NCI-H2196 treated with DMSO at 0.1 percent for 48 hours (cell line): Measurements from ENCODE around the gene CHADL.

Experiments used
- DNase-seq: peaks from one replicate; lab custom pipeline; 2025; ENCODE audit not compliant: unreplicated experiment; lab: John Stamatoyannopoulos, UW

The CHADL gene

DNA sequence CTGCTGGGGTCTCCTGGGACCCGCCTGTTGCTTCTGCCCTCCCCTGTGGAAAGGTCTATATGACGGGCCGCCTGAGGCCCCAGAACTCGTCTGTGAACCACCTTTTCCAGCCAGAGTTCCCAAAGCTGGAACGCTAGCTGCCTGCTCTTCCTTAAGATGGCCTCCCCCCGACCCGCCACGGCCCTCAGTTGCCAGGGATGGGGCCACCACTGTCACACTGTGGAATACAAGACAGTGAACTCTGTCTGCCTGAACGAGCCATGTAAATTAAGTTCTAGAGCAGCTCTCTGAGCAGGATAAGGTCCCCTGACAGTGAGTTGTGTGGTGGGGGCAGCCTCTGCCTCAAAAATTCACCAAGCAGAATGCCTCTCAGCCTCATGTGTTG lies 10.3 kb downstream of the CHADL start:
- DNase-seq: no peak

DNA sequence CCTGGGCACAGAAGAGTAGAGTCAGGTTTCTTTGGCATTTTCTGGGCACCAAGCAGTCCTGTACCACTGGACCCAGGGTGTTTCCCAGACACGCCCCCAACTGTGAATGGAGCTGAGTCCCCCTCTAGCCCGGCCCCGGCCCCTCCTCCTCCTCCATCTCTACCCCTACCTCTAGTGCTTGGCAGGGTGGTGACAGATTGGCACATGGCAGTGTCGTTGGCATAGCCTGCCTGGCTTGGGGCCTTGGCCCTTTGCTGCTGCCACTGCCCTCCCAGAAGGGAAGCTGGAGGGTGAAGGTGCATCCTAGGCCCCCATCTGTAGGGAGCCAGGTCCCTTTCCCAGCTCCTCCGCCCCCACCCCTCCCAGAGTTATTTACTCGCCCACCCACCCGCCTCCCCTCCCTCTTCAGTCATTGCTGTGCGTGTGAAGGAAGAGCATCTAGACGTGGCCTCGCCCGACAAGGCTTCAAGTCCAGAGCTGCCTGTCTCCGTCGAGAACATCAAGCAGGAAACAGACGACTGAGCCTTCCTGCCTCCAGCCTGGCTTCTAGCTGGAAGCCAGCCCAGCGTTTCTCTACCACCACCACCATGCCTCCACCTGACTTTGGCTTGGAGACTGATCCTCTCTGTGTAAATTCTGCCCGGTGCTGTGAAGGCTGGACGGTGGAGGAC lies 10.9 kb downstream of the CHADL start:
- DNase-seq: no peak

DNA sequence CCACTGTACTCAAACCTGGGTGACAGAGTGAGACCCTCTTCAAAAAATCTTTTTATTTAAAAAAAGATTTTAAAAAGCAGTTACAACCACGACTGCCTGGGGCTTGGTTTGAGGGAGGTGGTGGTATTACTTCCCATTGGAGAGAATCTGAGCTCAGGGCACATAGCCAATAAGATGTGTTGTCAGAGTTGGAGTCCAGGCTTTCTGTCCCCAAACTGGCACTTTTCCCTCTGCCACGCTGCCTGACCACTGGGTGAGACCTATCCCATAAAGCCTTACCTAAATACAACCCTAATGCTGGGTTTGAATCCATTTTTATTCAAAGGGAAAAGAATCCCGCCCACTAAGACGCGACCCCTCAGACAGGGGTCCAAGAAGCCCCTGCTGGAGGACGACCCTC lies 11.5 kb downstream of the CHADL start:
- no peak for DNase-seq

DNA sequence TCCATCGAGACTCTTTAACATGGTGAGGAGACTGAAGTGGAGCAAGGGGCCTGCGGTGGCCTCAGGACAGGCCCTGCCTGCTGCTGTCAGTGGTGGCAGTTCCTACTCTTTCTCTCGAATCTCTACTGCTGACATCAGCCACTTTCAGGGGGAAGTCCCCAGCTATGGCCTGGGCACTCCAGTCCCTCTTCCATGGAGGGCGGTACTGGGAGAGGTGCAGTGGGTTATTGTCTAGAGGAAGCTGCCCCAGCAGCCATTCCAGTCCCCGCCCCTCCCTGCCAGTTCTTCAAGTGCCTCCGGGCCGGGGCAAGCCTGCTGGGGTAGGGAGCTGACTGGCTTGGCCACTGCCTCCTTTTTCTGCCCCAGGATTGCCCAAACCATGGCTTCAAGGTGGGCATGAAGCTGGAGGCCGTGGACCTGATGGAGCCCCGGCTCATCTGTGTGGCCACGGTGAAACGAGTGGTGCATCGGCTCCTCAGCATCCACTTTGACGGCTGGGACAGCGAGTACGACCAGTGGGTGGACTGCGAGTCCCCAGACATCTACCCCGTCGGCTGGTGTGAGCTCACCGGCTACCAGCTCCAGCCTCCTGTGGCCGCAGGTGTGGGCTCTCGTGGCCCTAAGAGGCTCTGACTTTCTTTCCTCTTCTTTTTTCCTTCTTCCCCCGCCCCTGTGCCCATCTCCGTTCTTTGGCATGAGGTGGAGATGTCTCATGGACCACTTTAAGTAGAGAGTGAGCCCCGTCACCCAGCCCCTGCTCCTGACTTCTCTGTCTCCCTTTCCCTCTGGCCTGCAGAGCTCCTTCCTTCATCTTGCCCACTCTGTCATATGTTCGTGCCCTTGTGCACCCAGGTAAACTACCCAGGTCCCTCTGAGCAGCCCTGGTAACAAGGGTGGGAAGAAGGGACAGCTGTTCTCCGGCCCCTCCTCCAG lies 13.7 kb downstream of the CHADL start:
- no peak for DNase-seq

DNA sequence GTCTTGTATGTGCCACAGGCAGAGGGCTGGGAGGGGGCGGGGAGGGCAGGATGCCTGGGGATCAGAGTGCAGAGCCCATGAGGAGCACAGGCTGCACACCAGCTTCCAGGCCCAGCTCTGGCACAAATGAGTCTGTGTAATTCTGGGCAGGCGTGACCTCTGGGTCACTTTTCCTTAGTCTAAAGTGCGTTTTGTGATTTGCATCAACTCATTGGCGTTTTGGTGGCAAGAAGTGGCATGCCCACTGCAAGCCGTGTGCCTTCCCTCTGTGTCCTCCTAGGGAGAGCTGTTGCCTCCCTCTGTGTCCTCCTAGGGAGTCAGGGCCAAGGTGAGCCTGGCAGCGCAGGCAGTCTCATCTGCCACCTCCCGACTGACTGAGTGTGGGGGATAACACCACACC lies 17.2 kb downstream of the CHADL start:
- no peak for DNase-seq

DNA sequence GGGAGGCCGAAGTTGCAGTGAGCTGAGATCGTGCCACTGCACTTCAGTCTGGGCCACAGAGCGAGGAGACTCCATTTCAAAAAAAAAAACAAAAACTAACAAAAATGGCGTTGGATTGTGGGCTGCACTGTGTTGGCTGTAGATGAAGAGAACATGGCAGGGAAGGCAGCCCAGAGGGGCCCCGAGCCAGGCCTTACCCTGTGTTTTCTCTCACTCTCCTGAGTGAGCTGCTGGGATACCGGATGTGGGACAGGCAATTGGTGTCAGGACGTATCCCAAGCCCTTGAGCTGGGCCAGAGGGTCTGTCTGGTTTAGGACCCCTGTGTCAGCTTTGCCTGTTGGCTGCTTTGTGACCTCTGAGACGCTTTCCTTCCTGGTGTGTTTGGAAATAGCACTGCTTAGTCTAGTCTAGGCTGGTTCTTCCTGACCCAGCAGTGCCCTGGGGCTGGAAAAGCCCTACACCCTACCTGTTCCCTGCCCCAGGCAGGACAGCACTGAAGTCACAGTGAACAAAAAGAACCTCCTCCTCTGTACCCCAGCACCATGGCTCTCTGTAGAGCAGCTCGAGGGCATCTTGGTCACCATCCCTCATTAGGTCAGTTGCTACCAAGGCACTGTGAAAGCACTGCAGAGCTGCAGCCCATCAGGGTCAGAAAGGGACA lies 17.8 kb downstream of the CHADL start:
- DNase-seq: no peak

DNA sequence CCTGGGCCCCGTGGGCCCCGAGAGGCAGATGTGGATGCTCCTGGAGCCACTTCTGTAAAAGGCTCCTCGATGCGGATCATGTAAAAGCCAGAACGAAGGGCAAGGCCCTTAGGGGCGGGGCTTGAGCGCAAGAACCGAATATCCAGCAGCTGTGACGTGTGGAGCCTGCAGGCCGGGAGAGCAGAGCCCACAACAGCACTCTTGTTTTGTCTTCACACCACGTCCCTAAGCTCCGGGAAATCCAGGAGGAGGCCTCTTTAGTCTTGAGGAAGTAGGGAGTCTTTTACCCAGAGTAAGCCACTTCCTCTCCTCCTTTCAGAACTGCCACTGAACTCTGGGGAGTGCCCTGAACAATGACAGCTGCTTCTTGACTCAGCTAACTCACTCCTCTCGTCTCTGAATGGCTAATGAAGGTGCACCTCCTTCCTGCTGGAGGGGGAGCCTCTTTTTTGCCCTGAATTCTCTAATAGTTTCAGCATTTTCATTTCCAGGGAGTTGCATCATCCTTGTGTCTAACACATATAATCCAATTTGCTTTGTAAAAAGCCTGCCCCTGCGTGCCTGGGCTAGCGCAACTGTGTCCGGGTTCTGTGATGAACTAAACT lies 23.1 kb downstream of the CHADL start:
- peak; percentile 73 for DNase-seq

DNA sequence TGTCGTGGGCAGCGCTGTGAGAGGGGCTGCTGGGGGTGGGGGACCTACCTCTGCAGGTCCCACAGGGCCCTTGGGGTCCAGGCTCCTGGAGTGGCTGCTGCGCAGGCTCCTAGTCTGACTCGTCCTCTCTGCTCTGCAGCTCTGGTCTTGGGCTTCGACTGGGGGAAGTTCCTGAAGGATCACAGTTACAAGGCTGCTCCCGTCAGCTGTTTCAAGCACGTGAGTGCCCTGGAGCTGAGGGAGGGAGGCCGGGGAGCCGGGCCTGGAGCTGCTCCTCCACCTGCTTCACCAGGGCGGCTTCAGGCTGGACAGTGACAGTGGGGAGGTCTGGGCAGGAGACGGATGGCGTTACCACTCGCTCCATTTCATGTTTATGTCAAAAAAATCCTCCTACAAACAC lies 23.7 kb downstream of the CHADL start:
- peak; percentile 73 for DNase-seq

DNA sequence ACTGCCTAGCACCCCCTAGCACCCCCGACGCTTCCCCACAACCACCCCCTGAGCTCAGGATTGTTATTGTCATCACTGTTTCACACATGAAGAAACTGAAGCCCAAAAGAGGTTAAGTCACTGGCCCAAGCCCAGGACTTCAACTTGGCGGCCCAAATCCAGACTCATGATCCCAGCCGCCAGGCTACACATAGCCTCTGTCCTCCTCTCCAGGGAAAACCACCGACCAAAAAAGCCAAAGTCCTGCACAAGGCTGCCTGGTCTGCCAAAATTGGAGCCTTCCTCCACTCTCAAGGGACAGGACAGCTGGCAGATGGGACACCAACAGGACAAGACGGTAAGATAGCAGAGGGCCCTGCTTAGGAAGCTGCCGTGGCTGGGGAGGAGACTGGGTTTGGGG lies 24.8 kb downstream of the CHADL start:
- no peak for DNase-seq

DNA sequence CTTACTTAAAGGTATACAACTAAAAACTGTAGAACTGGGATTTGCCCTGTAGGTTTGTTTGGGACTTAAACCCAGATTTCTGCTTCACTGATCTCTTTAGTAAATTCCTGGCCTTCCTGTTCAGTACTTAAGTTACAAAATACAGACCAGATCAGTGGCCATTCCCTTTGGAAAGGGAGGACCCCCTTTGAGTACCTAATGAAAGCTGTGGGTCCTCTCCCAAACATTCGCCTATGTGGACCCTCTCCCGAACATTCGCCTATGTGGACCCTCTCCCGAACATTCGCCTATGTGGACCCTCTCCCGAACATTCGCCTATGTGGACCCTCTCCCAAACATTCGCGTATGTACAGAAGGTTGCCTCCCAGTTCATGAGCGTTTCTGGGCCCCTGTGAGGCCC lies 25.3 kb downstream of the CHADL start:
- DNase-seq: no peak

DNA sequence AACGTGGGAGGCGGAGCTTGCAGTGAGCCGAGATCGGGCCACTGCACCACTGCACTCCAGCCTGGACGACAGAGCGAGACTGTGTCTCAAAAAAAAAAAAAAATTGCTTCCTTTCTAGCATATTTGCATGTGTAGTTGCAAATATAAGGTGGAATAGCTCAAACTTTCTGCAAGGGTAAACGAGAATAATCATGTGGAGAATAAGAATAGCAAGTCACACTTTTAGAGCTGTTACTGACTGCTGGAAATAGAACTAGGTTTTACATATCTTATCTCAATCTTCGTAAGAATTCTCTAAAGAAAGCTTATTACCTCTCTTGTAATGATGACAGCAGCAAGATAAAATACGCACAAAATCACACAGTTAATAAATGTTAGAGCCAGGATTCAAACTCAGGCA lies 34.0 kb downstream of the CHADL start:
- DNase-seq: no peak

DNA sequence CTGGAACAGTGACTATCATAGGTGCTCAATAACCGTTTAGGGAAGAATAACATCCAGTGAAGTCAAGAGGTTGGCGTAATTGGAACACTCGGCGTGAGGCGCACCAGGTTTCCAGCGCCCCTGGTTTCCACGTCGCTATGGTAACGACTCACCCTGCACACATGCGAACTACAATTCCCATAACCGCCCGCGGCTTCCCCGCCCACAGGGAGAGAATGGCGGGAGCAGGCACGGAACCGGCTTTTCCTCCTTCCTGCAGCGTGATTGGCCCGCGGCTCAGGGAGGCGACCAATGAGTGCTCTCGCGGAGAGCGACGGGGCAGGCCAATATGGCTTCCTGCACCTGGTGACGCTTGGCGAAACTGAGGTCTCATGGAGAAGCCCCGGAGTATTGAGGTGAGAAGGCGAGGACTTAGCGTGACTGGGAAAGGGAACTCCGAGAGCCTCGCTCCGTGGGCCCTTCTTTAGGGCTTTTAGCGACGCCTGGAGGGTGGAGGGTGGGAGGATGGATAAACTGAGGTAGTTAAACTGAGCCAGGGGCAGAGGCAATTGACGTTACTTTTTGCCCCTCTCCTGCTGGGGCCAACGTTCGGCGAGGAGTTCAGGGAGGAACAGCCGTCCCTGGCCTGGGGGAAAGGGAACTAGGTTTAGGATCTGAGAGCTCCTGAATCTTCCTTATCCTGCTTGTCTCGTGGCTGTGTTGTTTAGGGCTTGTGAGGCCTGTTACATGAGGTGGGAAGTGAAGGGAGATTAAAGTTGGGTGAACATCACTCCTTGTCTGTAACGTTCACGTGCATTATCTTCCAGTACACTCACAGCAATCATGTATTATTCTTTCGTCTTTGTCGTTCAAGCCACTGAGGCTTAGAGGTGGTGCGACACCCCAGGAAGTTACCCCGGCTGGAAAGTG lies 35.5 kb downstream of the CHADL start, which contains the start of gene L3MBTL2:
Gene L3MBTL2, plus strand, starts transcription at position 321 of the 909 bp plus-strand sequence. Its CDS starts 51 bp downstream, at position 372.
- DNase-seq: peak; percentile 95

DNA sequence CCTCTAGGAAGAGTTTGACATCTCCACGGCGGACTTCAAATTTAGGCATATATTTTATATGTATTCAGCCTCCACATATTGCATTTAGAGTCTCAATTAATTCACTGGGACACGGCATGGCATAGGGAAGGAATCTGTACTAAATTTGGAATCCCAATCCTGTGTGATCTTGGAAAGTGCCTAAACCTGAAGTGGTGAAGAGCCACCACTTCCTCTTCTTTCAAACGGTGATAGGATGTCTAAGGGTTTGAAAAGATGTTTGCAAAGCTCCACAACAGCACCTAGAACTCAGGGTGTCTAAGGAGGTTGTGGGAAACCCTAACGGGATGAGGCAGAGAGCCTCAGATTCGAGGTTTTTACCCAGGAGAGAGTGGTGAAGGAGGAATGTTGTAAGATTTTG lies 36.7 kb downstream of the CHADL start:
- no peak for DNase-seq

DNA sequence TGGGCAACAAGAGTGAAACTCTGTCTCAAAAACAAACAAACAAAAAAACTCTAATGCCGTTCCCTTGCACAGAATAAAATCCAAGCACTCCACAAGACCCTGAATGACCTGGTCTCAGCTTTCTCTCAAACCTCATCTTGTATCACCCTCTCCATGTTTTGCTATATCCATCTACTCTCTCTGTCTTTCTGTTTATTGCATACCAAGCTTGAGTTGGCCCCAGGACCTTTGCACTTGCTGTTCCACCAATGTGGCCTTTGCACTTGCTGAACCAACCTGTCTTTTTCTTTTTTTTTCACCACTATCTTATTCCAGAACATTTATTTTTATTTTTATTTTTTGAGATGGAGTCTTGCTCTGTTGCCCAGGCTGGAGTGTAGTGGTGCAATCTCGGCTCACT lies 37.6 kb downstream of the CHADL start:
- DNase-seq: no peak

DNA sequence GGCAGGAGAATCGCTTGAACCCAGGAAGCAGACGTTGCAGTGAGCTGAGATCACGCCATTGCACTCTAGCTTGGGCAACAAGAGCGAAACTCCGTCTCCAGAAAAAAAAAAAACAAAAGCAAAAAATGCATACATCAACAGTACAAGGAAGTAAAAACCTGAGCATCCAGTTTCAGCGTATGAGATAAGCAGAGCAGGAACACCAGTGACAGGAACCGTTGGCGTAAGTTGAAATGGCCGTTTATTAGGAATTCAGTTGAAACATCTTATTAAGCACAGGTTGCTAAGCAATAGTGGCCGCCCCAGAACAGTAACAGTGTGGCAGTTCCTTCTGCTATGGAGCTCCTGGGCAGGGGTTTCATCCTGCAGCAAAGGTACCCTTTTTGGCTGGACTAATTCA lies 39.6 kb downstream of the CHADL start:
- no peak for DNase-seq

DNA sequence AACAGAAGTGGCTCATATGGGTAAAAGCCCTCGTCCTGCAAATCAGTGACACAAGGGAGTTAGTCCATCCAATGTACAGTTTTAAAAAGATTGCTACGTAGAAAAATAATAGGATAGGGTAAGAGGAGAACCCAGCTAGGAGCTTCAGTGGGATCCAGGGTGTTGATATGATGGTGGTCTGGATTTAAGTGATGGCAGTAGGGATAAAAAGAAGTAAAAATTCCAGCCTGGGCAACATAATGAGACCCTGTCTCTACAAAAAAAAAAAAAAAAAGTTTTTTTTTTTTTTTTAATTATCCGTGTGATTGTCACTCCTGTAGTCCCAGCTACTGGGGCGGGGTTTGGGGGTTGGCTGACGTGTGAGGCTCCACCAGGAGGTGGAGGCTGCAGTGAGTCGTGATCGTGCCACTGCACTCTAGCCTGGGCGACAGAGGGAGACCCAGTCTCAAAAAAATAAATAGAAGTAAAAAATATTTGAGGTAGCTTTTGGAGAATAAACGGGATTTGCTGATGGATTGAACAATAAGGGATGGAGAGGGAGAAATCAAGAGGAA lies 42.6 kb downstream of the CHADL start:
- DNase-seq: no peak

DNA sequence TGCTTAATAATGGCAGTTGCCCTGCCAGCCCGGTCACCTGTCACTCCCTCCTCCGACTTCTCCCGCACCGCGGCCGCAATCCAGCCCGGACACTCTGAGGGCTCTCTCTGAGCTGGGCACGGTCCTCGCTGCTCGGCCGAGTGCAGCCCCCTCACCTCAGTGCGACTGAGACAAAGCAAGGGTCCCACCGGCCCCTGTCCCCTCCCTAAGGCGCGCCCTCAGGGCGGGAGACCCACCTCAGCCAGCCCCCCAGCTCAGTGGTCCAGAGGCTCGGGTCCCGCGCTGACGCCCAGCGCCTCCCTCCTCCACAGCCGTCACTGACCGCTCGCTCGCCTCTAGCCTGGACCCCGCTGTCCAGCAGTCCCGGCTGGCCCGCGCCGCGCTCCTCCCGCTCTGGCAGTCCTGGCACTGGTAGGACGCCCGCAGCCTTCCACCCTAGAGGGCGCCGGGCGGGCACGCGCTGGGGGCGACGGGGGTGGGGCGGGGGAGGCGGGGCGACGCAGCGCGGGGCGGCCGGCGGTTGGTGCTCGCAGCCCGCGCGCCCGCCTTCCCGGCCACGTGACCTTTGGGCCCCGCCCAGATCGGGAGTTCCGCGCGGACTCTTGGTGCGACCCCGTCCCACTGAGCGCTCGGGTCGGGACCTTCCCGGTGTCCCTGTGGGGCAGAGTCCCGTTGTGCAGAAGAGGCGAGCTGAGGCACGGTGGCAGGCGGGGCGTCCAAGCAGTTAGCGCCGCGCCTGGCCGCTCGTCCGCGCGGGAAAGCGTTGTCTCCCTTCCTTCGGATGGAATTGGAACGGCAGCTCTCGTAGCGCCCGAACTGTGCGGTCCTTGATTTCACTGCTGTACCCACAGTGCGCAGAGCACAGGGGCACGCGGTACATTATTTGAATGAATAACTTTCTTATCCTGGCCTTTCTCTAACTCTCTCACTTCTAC lies 43.4 kb downstream of the CHADL start:
- DNase-seq: peak; percentile 75

DNA sequence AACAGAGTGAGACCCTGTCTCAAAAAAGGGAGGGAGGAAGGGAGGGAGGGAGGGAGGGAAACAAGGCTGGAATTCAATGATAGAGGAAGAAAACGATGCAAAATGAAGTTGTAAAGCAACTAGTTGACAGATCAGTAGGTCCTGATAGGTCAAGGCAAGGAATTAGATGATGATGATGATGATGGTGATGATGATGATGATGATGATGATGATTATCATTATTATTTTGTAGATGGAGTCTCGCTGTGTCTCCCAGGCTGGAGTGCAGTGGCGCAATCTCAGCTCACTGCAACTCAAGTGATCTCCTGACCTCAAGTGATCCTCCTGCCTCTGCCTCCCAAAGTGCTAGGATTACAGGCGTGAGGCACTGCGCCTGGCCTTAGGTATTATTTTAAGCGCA lies 46.9 kb downstream of the CHADL start:
- no peak for DNase-seq

DNA sequence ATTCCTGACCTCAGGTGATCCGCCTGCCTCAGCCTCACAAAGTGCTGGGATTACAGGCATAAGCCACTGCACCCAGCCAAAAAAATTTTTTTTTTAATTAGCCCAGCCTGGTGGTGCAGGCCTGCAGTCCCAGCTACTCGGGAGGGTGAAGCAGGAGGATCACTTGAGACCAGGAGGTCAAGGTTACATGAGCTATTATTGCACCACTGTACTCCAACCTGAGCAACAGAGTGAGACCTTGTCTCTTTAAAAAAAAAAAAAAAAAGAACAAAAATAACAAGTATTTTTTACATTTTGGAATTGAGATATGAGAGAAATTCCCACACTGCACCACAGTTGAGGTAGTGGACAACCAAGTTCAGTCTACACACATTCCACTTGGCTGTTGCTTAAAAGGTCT lies 49.3 kb downstream of the CHADL start:
- no peak for DNase-seq
